ENCODE measurements around the gene EPHX1. TPM values are rescaled to one million over a fixed set of nuclear protein-coding genes. Genes with fewer than 3 reads are reported as not detected.
A peak's percentile ranks its signal among the peaks of the same experiment; 100 is the strongest.
"Not testable (repeated sequence)": the region's sequence is repeated elsewhere in the genome, so short reads cannot be mapped to it uniquely, and the experiment has no call there.

The EPHX1 gene
- total RNA-seq, 1 donor from 2014 or later, result 15.8 TPM

- no peak for DNase-seq (ENCODE audit: low read depth, low spot score)
- Mint-ChIP-seq H3K4me1 (peaks cover 14% of the 10 kb centered on the region), H3K4me3 (no peak overlapping the region), H3K27ac (ENCODE audit: unreplicated experiment) (no peak overlapping the region), H3K9me3 (no peaks in the 10 kb centered on the region), H3K27me3 (ENCODE audit: low read depth) (peaks cover 8% of the 10 kb centered on the region), H3K36me3 (ENCODE audit: low read depth) (peaks cover 5% of the 10 kb centered on the region)
- no peak for TF ChIP-seq CTCF (conservative IDR thresholded peaks at IDR 0.05)
These were observed 3.7 kb upstream of the EPHX1 start for GRCh38 chr1:225806249-225806648.

- DNase-seq (ENCODE audit: low read depth, low spot score); H3K27me3 Mint-ChIP-seq (ENCODE audit: low read depth); H3K9me3 Mint-ChIP-seq; H3K27ac Mint-ChIP-seq (ENCODE audit: unreplicated experiment); H3K4me3 Mint-ChIP-seq; H3K36me3 Mint-ChIP-seq (ENCODE audit: low read depth): not testable (repeated sequence)
- peaks cover 16% of the 10 kb centered on the region for H3K4me1 Mint-ChIP-seq
These were observed 3.2 kb upstream of the EPHX1 start for GRCh38 chr1:225806736-225807135.

GRCh38 chr1:225808136-225808535, 1.8 kb upstream of the EPHX1 start:
- H3K27me3 Mint-ChIP-seq (ENCODE audit: low read depth), result peaks cover 8% of the 10 kb centered on the region
- H3K4me3 Mint-ChIP-seq, result peak overlapping the region; percentile 87
- peaks cover 23% of the 10 kb centered on the region for H3K4me1 Mint-ChIP-seq
- DNase-seq (ENCODE audit: low read depth, low spot score), result no peak
- H3K36me3 Mint-ChIP-seq (ENCODE audit: low read depth), result peaks cover 3% of the 10 kb centered on the region
- no peaks in the 10 kb centered on the region for H3K9me3 Mint-ChIP-seq
- H3K27ac Mint-ChIP-seq (ENCODE audit: unreplicated experiment), result no peak overlapping the region
- no peak for TF ChIP-seq CTCF (conservative IDR thresholded peaks at IDR 0.05)

GRCh38 chr1:225810579-225811538, 935 bp downstream of the EPHX1 start:
- Mint-ChIP-seq H3K27ac (ENCODE audit: unreplicated experiment) (peak overlapping the region; percentile 84), H3K4me1 (peaks cover 31% of the 10 kb centered on the region), H3K4me3 (peak overlapping the region; percentile 92)
- not testable (repeated sequence) for DNase-seq (ENCODE audit: low read depth, low spot score); H3K27me3 Mint-ChIP-seq (ENCODE audit: low read depth); H3K9me3 Mint-ChIP-seq; H3K36me3 Mint-ChIP-seq (ENCODE audit: low read depth)
- TF ChIP-seq CTCF (conservative IDR thresholded peaks at IDR 0.05), result peak; percentile 4

- peak overlapping the region; percentile 92 for H3K4me3 Mint-ChIP-seq
- TF ChIP-seq CTCF (conservative IDR thresholded peaks at IDR 0.05), result peak; percentile 44
These were observed 1.9 kb downstream of the EPHX1 start for GRCh38 chr1:225811622-225812487.

More at GRCh38 chr1:225811622-225812487, 1.9 kb downstream of the EPHX1 start:
- no peak overlapping the region for H3K27ac Mint-ChIP-seq (ENCODE audit: unreplicated experiment)
- no peaks in the 10 kb centered on the region for H3K9me3 Mint-ChIP-seq
- no peaks in the 10 kb centered on the region for H3K36me3 Mint-ChIP-seq (ENCODE audit: low read depth)
- H3K4me1 Mint-ChIP-seq, result peaks cover 31% of the 10 kb centered on the region
- peaks cover 8% of the 10 kb centered on the region for H3K27me3 Mint-ChIP-seq (ENCODE audit: low read depth)
- DNase-seq (ENCODE audit: low read depth, low spot score), result no peak

All from neural crest cell (in vitro differentiated cells).